Endothelial cell of umbilical vein (primary cell): ENCODE measurements around the gene ZNF777.

Experiments used
- CTCF ChIP-seq, 2 donors: IDR thresholded peaks; 1 replicate in 1 of 2; 2 replicates in 1 of 2; pipeline ENCODE4 v1.5.1; 2011; ENCODE audit warnings: low read length in 2 of 2, mild to moderate bottlenecking in 2 of 2, moderate library complexity in 2 of 2, control low read depth in 1 of 2, inconsistent platforms in 1 of 2, low read depth in 1 of 2; ENCODE audit not compliant: insufficient read depth in 1 of 2; ENCODE audit errors: extremely low read depth in 1 of 2
- GATA2 ChIP-seq: IDR thresholded peaks from 2 replicates; pipeline ENCODE4 v1.7.0; 2011; ENCODE audit warnings: low read depth, mild to moderate bottlenecking, moderate library complexity, mixed read lengths, low read length; ENCODE audit not compliant: insufficient read length, insufficient read depth
- POLR2A ChIP-seq: IDR thresholded peaks from 2 replicates; pipeline ENCODE4 v1.6.1; 2012; ENCODE audit warnings: low read depth, mild to moderate bottlenecking, control low read depth, low read length
- POLR2AphosphoS5 ChIP-seq: IDR thresholded peaks from 2 replicates; pipeline ENCODE4 v1.6.1; 2012; ENCODE audit warnings: low read depth, mild to moderate bottlenecking, control low read depth, low read length, moderate library complexity; ENCODE audit not compliant: insufficient read depth

- no peak for TF ChIP-seq CTCF (IDR thresholded peaks at IDR 0.05; ENCODE audit: extremely low read depth in 1 of 2, insufficient read depth in 1 of 2, low read depth in 1 of 2, low read length in 2 of 2)
- no peak for TF ChIP-seq POLR2A
- no peak for TF ChIP-seq GATA2
- TF ChIP-seq POLR2AphosphoS5, result no peak
Observed at GRCh38 chr7:149495785-149496641, 35.2 kb upstream of the ZNF777 start.
